MCF 10A (cell line): ENCODE measurements around the gene MAMDC4. TPM values are rescaled to one million over a fixed set of nuclear protein-coding genes. Genes with fewer than 3 reads are reported as not detected.

Experiments
- BruUV-seq: library from RNA; stranded (reverse); fragments of 400-500 nt; replicated peaks from 2 replicates; lab custom pipeline; 2021; lab: Mats Ljungman, UMichigan
- CTCF ChIA-PET: fragments of 300-600 bp; sonication (Branson Sonifier 250); formaldehyde crosslinking; extraction: SDS; loops from one replicate; lab custom pipeline; 2021; ENCODE audit warnings: antibody characterized with exemption, inconsistent platforms; lab: Yijun Ruan, JAX
- POLR2A ChIA-PET: fragments of 300-600, 350-650 bp; sonication (Branson Sonifier 250); formaldehyde crosslinking; extraction: SDS; loops from one replicate; lab custom pipeline; 2020; ENCODE audit warnings: antibody characterized with exemption, inconsistent platforms; lab: Yijun Ruan, JAX
- DNase-seq: peaks from one replicate; pipeline ENCODE4 v3.0.0-alpha.2; 2018; ENCODE audit not compliant: unreplicated experiment
- H3K27ac Mint-ChIP-seq: one replicate; pipeline ENCODE4 v1.8.0; 2022; ENCODE audit warnings: mild to moderate bottlenecking, low read depth, mixed read lengths; ENCODE audit not compliant: unreplicated experiment
- H3K27me3 Mint-ChIP-seq: one replicate; pipeline ENCODE4 v1.8.0; 2022; ENCODE audit warnings: mixed read lengths; ENCODE audit not compliant: insufficient read depth, unreplicated experiment
- H3K36me3 Mint-ChIP-seq: one replicate; pipeline ENCODE4 v1.8.0; 2022; ENCODE audit warnings: mild to moderate bottlenecking, moderate library complexity, mixed read lengths; ENCODE audit not compliant: insufficient read depth, unreplicated experiment
- H3K4me1 Mint-ChIP-seq: one replicate; pipeline ENCODE4 v1.8.0; 2022; ENCODE audit warnings: mixed read lengths; ENCODE audit not compliant: insufficient read depth, unreplicated experiment
- H3K4me3 Mint-ChIP-seq: one replicate; pipeline ENCODE4 v1.8.0; 2022; ENCODE audit warnings: mild to moderate bottlenecking, moderate library complexity, mixed read lengths; ENCODE audit not compliant: unreplicated experiment
- H3K9me3 Mint-ChIP-seq: one replicate; pipeline ENCODE4 v1.8.0; 2022; ENCODE audit warnings: mixed read lengths; ENCODE audit not compliant: unreplicated experiment
- CTCF ChIP-seq: fragments of 200-600 bp; IDR thresholded peaks from one replicate; pipeline ENCODE4 v1.8.0; 2022; ENCODE audit warnings: antibody characterized with exemption, mild to moderate bottlenecking; ENCODE audit not compliant: unreplicated experiment
- intact Hi-C: fragments of 100-400 bp; cut with micrococcal nuclease; formaldehyde crosslinking; loops from 2 replicates; pipeline ENCODE4 v1.14.1; 2022
- total RNA-seq: library from RNA; stranded (reverse); gene quantifications from 2 replicates; pipeline ENCODE4 v1.2.3, GENCODE V29; 2022

Gene MAMDC4
- total RNA-seq, 1 experiment from 2014 or later, result 14.1 TPM

- intact Hi-C loops, result loop anchor here (10.0 kb wide), 1 partner anchor 100 kb away; the partner anchor contains the start of genes C8G and FBXW5
- Mint-ChIP-seq H3K9me3 (no peaks in the 10 kb centered on the region), H3K4me3 (no peak overlapping the region), H3K36me3 (peaks cover 47% of the 10 kb centered on the region), H3K27me3 (no peaks in the 10 kb centered on the region), H3K27ac (no peak overlapping the region), H3K4me1 (peaks cover 10% of the 10 kb centered on the region)
- ChIA-PET CTCF (interaction anchor here (1.5 kb wide), 1 partner anchor 10 kb away, joined by 8 read pairs; no protein-coding TSS in a partner anchor), POLR2A (no interaction called here)
- BruUV-seq, result no TSS peak
- no peak for TF ChIP-seq CTCF
- no peak for DNase-seq
Measured at GRCh38 chr9:136844761-136845464, 7.2 kb upstream of the MAMDC4 start.

- ChIA-PET POLR2A (no interaction called here), CTCF (interaction anchor here (0.6 kb wide), 2 partner anchors 12 to 36 kb away, joined by 3 to 6 read pairs; no protein-coding TSS in a partner anchor)
- no peak for TF ChIP-seq CTCF
- no peak for DNase-seq
- no peaks in the 10 kb centered on the region for H3K9me3 Mint-ChIP-seq
- intact Hi-C loops, result loop anchor here (10.0 kb wide), 1 partner anchor 99 kb away; the partner anchor contains the start of genes C8G and FBXW5
- no peaks in the 10 kb centered on the region for H3K27me3 Mint-ChIP-seq
- no peak overlapping the region for H3K27ac Mint-ChIP-seq
- H3K4me1 Mint-ChIP-seq, result peaks cover 5% of the 10 kb centered on the region
- no TSS peak for BruUV-seq
- H3K36me3 Mint-ChIP-seq, result peaks cover 49% of the 10 kb centered on the region
- no peak overlapping the region for H3K4me3 Mint-ChIP-seq
Measured at GRCh38 chr9:136845465-136846260, 6.5 kb upstream of the MAMDC4 start.

- TF ChIP-seq CTCF, result no peak
Measured at GRCh38 chr9:136846376-136847087, 5.6 kb upstream of the MAMDC4 start.

More at GRCh38 chr9:136846376-136847087, 5.6 kb upstream of the MAMDC4 start:
- H3K36me3 Mint-ChIP-seq, result peaks cover 45% of the 10 kb centered on the region
- H3K4me1 Mint-ChIP-seq, result no peaks in the 10 kb centered on the region
- H3K4me3 Mint-ChIP-seq, result no peak overlapping the region
- no peaks in the 10 kb centered on the region for H3K27me3 Mint-ChIP-seq
- no TSS peak for BruUV-seq
- H3K9me3 Mint-ChIP-seq, result no peaks in the 10 kb centered on the region
- DNase-seq, result no peak
- intact Hi-C loops, result loop anchor here (10.0 kb wide), 1 partner anchor 98 kb away; the partner anchor contains the start of genes C8G and FBXW5
- POLR2A ChIA-PET, result interaction anchor here (0.6 to 2.6 kb wide), 3 partner anchors 29 to 394 kb away, joined by 3 to 25 read pairs (median 3); partner anchors contain the start of genes RABL6 and TUBB4B
- no peak overlapping the region for H3K27ac Mint-ChIP-seq
- CTCF ChIA-PET, result interaction anchor here (0.6 kb wide), 1 partner anchor 35 kb away, joined by 3 read pairs; no protein-coding TSS in a partner anchor
